GM23338 (cell line): ENCODE data around the gene POU4F2. TPM values are rescaled to one million over a fixed set of nuclear protein-coding genes. Genes with fewer than 3 reads are reported as not detected.
A peak's percentile ranks its signal among the peaks of the same experiment; 100 is the strongest.

Experiments
- ATAC-seq: fragments of 200-7000 bp; cut with Tn5 transposase; 3 replicates; pipeline ENCODE4 v1.9.1; 2020
- DNase-seq: peaks from one replicate; pipeline ENCODE4 v3.0.0-alpha.2; 2015; ENCODE audit warnings: low spot score
- H2AFZ ChIP-seq: fragments of 200-600 bp; sonication (generic); 2 replicates; pipeline ENCODE4 v1.8.0; 2016; ENCODE audit warnings: antibody characterized with exemption, mild to moderate bottlenecking, moderate library complexity
- H3F3A ChIP-seq: fragments of 200-600 bp; sonication (generic); replicated peaks from 2 replicates; pipeline ENCODE4 v1.8.0; 2017; ENCODE audit warnings: antibody characterized with exemption, mixed run types, low read depth
- H3K27ac ChIP-seq: fragments of 200-600 bp; sonication (generic); 2 replicates; pipeline ENCODE4 v1.6.1; 2016; ENCODE audit warnings: low read depth
- H3K27me3 ChIP-seq: fragments of 200-600 bp; sonication (generic); 2 replicates; pipeline ENCODE4 v1.8.0; 2016; ENCODE audit warnings: mild to moderate bottlenecking, mixed run types, moderate library complexity; ENCODE audit not compliant: insufficient read depth
- H3K36me3 ChIP-seq: fragments of 200-600 bp; sonication (generic); 2 replicates; pipeline ENCODE4 v1.8.0; 2016; ENCODE audit warnings: mild to moderate bottlenecking; ENCODE audit not compliant: insufficient read depth
- H3K4me1 ChIP-seq: fragments of 200-600 bp; sonication (generic); 2 replicates; pipeline ENCODE4 v1.8.0; 2016; ENCODE audit warnings: mild to moderate bottlenecking, moderate library complexity; ENCODE audit not compliant: insufficient read depth
- H3K4me2 ChIP-seq: fragments of 200-600 bp; sonication (generic); 2 replicates; pipeline ENCODE4 v1.7.1; 2017; ENCODE audit warnings: mixed run types
- H3K4me3 ChIP-seq: fragments of 200-600 bp; sonication (generic); 2 replicates; pipeline ENCODE4 v1.6.1; 2016; ENCODE audit warnings: mixed run types
- H3K79me2 ChIP-seq: fragments of 200-600 bp; sonication (generic); replicated peaks from 2 replicates; pipeline ENCODE4 v1.8.0; 2017; ENCODE audit warnings: mild to moderate bottlenecking; ENCODE audit not compliant: insufficient read depth
- H3K9me2 ChIP-seq: fragments of 200-600 bp; sonication (generic); 2 replicates; pipeline ENCODE4 v1.8.0; 2017; ENCODE audit not compliant: insufficient read depth
- H4K20me1 ChIP-seq: fragments of 200-600 bp; sonication (generic); replicated peaks from 2 replicates; pipeline ENCODE4 v1.8.0; 2017; ENCODE audit warnings: mild to moderate bottlenecking; ENCODE audit not compliant: insufficient read depth
- H3K27ac Mint-ChIP-seq: 2 replicates; pipeline ENCODE4 v1.8.0; 2020; ENCODE audit warnings: inconsistent platforms, mild to moderate bottlenecking, moderate library complexity, mixed read lengths
- H3K27me3 Mint-ChIP-seq: 3 replicates; pipeline ENCODE4 v1.8.0; 2022; ENCODE audit warnings: low read depth, mild to moderate bottlenecking, moderate library complexity, mixed read lengths, inconsistent platforms; ENCODE audit not compliant: insufficient read depth, poor library complexity
- H3K36me3 Mint-ChIP-seq: 3 replicates; pipeline ENCODE4 v1.8.0; 2021; ENCODE audit warnings: low read depth, mild to moderate bottlenecking, inconsistent platforms, moderate library complexity, mixed read lengths
- H3K4me1 Mint-ChIP-seq: 3 replicates; pipeline ENCODE4 v1.8.0; 2020; ENCODE audit warnings: mild to moderate bottlenecking, inconsistent platforms, mixed read lengths
- H3K4me3 Mint-ChIP-seq: 3 replicates; pipeline ENCODE4 v1.8.0; 2021; ENCODE audit warnings: moderate library complexity, mild to moderate bottlenecking, inconsistent platforms, mixed read lengths
- H3K9me3 Mint-ChIP-seq: 3 replicates; pipeline ENCODE4 v1.8.0; 2020; ENCODE audit warnings: moderate library complexity, mild to moderate bottlenecking, inconsistent platforms, mixed read lengths
- EZH2 ChIP-seq: fragments of 200-600 bp; sonication (generic); IDR thresholded peaks from one replicate; pipeline ENCODE4 v1.8.0; 2017; ENCODE audit warnings: antibody characterized with exemption, mild to moderate bottlenecking, low read depth; ENCODE audit not compliant: unreplicated experiment
- EZH2phosphoT487 ChIP-seq: fragments of 200-600 bp; sonication (generic); IDR thresholded peaks from one replicate; pipeline ENCODE4 v1.8.1; 2018; ENCODE audit warnings: antibody characterized with exemption; ENCODE audit not compliant: unreplicated experiment
- JUNB ChIP-seq: IDR thresholded peaks from one replicate; pipeline ENCODE4 v1.6.1; 2016; ENCODE audit warnings: antibody characterized with exemption; ENCODE audit not compliant: unreplicated experiment
- NANOG ChIP-seq: IDR thresholded peaks from 2 replicates; pipeline ENCODE4 v1.6.1; 2016; ENCODE audit warnings: antibody characterized with exemption, borderline replicate concordance
- POLR2AphosphoS5 ChIP-seq: IDR thresholded peaks from 2 replicates; pipeline ENCODE4 v1.6.1; 2016; ENCODE audit warnings: antibody characterized with exemption, low read depth
- STAT1 ChIP-seq: IDR thresholded peaks from one replicate; pipeline ENCODE4 v1.6.1; 2016; ENCODE audit warnings: antibody characterized with exemption; ENCODE audit not compliant: unreplicated experiment
- ZNF114 ChIP-seq: fragments of 250-450 bp; sonication (Bioruptor Pico); IDR thresholded peaks from 2 replicates; pipeline ENCODE4 v1.5.0; 2020; ENCODE audit warnings: mild to moderate bottlenecking, moderate library complexity
- polyA plus RNA-seq: library from polyadenylated mRNA; unstranded; fragments of >200 nt; fragmentation: Nextera tagmentation; extraction: Ambion mirVana; gene quantifications from 2 replicates; pipeline ENCODE4 v1.2.1, GENCODE V29; 2016
- total RNA-seq: library from RNA; depleted of rRNA; stranded (reverse); fragments of >200 nt; shearing (Covaris generic); gene quantifications from 2 replicates; pipeline ENCODE4 v1.2.3, GENCODE V29; 2014
- TF ChIP-seq, protein P1 (sequence below): IDR thresholded peaks from one replicate; pipeline ENCODE4 v1.6.1; 2018; ENCODE audit warnings: antibody characterized with exemption; ENCODE audit not compliant: unreplicated experiment
- TF ChIP-seq, protein P2 (sequence below): IDR thresholded peaks from 2 replicates; pipeline ENCODE4 v1.6.1; 2016; ENCODE audit warnings: antibody characterized with exemption
- TF ChIP-seq, protein P3 (sequence below): fragments of 250-450 bp; sonication (Bioruptor Pico); IDR thresholded peaks from 2 replicates; pipeline ENCODE4 v1.5.0; 2020; ENCODE audit warnings: mild to moderate bottlenecking, moderate library complexity
- TF ChIP-seq, protein P4 (sequence below), 2 experiments: fragments of 200-600 bp in 1 of 2; sonication (generic) in 1 of 2; conservative IDR thresholded peaks; 2 replicates each; pipeline versions ENCODE4 v1.5.1 to v1.6.1; 2016 to 2017; ENCODE audit warnings: antibody characterized with exemption in 2 of 2, low read depth in 2 of 2, mild to moderate bottlenecking in 2 of 2, moderate library complexity in 1 of 2

Gene POU4F2
- total and polyA plus RNA-seq, 2 experiments from 2014 or later = not detected

DNA sequence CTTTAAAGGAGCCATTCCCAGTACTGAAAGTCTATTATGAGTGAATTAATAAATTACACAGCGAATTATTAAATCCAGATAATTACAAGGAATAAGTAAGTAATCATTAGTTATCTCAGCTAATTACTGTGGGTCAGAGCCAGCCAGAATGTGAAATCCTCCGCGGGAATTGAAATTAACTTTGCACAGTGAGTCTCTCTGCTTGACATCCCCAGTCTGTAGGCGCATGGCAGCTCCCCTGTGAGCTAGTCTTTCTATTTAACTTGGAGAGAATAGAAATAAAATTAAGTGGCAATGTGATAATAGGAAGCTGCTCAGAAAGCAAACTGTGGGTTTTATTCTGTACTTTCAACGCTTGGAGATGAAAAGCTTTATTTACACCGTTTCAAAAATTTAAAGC, 7.2 kb downstream of the POU4F2 start:
- no peaks in the 10 kb centered on the region; the same call in 2 of the 3 replicates for H3K9me3 Mint-ChIP-seq
- peaks cover 98% of the 10 kb centered on the region for H3K27me3 Mint-ChIP-seq
- Histone ChIP-seq H3K36me3 (no peaks in the 10 kb centered on the region), H3K27me3 (peaks cover 100% of the 10 kb centered on the region), H2AFZ (no peak overlapping the region), H3K9me2 (no peaks in the 10 kb centered on the region), H3F3A (peaks cover 12% of the 10 kb centered on the region), H3K79me2 (no peaks in the 10 kb centered on the region), H3K27ac (no peak overlapping the region), H4K20me1 (peaks cover 56% of the 10 kb centered on the region), H3K4me2 (no peak overlapping the region), H3K4me1 (peaks cover 25% of the 10 kb centered on the region), H3K4me3 (peak overlapping the region; percentile 39; the same call in 1 of the 2 replicates)
- DNase-seq = no peak
- H3K4me3 Mint-ChIP-seq = no peak overlapping the region
- TF ChIP-seq, protein P1, sequence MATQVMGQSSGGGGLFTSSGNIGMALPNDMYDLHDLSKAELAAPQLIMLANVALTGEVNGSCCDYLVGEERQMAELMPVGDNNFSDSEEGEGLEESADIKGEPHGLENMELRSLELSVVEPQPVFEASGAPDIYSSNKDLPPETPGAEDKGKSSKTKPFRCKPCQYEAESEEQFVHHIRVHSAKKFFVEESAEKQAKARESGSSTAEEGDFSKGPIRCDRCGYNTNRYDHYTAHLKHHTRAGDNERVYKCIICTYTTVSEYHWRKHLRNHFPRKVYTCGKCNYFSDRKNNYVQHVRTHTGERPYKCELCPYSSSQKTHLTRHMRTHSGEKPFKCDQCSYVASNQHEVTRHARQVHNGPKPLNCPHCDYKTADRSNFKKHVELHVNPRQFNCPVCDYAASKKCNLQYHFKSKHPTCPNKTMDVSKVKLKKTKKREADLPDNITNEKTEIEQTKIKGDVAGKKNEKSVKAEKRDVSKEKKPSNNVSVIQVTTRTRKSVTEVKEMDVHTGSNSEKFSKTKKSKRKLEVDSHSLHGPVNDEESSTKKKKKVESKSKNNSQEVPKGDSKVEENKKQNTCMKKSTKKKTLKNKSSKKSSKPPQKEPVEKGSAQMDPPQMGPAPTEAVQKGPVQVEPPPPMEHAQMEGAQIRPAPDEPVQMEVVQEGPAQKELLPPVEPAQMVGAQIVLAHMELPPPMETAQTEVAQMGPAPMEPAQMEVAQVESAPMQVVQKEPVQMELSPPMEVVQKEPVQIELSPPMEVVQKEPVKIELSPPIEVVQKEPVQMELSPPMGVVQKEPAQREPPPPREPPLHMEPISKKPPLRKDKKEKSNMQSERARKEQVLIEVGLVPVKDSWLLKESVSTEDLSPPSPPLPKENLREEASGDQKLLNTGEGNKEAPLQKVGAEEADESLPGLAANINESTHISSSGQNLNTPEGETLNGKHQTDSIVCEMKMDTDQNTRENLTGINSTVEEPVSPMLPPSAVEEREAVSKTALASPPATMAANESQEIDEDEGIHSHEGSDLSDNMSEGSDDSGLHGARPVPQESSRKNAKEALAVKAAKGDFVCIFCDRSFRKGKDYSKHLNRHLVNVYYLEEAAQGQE = no peak
- TF ChIP-seq EZH2 = no peak
- TF ChIP-seq, protein P2, sequence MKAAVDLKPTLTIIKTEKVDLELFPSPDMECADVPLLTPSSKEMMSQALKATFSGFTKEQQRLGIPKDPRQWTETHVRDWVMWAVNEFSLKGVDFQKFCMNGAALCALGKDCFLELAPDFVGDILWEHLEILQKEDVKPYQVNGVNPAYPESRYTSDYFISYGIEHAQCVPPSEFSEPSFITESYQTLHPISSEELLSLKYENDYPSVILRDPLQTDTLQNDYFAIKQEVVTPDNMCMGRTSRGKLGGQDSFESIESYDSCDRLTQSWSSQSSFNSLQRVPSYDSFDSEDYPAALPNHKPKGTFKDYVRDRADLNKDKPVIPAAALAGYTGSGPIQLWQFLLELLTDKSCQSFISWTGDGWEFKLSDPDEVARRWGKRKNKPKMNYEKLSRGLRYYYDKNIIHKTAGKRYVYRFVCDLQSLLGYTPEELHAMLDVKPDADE = no peak
- TF ChIP-seq JUNB = no peak
- no peak for TF ChIP-seq EZH2phosphoT487
- TF ChIP-seq, protein P3, sequence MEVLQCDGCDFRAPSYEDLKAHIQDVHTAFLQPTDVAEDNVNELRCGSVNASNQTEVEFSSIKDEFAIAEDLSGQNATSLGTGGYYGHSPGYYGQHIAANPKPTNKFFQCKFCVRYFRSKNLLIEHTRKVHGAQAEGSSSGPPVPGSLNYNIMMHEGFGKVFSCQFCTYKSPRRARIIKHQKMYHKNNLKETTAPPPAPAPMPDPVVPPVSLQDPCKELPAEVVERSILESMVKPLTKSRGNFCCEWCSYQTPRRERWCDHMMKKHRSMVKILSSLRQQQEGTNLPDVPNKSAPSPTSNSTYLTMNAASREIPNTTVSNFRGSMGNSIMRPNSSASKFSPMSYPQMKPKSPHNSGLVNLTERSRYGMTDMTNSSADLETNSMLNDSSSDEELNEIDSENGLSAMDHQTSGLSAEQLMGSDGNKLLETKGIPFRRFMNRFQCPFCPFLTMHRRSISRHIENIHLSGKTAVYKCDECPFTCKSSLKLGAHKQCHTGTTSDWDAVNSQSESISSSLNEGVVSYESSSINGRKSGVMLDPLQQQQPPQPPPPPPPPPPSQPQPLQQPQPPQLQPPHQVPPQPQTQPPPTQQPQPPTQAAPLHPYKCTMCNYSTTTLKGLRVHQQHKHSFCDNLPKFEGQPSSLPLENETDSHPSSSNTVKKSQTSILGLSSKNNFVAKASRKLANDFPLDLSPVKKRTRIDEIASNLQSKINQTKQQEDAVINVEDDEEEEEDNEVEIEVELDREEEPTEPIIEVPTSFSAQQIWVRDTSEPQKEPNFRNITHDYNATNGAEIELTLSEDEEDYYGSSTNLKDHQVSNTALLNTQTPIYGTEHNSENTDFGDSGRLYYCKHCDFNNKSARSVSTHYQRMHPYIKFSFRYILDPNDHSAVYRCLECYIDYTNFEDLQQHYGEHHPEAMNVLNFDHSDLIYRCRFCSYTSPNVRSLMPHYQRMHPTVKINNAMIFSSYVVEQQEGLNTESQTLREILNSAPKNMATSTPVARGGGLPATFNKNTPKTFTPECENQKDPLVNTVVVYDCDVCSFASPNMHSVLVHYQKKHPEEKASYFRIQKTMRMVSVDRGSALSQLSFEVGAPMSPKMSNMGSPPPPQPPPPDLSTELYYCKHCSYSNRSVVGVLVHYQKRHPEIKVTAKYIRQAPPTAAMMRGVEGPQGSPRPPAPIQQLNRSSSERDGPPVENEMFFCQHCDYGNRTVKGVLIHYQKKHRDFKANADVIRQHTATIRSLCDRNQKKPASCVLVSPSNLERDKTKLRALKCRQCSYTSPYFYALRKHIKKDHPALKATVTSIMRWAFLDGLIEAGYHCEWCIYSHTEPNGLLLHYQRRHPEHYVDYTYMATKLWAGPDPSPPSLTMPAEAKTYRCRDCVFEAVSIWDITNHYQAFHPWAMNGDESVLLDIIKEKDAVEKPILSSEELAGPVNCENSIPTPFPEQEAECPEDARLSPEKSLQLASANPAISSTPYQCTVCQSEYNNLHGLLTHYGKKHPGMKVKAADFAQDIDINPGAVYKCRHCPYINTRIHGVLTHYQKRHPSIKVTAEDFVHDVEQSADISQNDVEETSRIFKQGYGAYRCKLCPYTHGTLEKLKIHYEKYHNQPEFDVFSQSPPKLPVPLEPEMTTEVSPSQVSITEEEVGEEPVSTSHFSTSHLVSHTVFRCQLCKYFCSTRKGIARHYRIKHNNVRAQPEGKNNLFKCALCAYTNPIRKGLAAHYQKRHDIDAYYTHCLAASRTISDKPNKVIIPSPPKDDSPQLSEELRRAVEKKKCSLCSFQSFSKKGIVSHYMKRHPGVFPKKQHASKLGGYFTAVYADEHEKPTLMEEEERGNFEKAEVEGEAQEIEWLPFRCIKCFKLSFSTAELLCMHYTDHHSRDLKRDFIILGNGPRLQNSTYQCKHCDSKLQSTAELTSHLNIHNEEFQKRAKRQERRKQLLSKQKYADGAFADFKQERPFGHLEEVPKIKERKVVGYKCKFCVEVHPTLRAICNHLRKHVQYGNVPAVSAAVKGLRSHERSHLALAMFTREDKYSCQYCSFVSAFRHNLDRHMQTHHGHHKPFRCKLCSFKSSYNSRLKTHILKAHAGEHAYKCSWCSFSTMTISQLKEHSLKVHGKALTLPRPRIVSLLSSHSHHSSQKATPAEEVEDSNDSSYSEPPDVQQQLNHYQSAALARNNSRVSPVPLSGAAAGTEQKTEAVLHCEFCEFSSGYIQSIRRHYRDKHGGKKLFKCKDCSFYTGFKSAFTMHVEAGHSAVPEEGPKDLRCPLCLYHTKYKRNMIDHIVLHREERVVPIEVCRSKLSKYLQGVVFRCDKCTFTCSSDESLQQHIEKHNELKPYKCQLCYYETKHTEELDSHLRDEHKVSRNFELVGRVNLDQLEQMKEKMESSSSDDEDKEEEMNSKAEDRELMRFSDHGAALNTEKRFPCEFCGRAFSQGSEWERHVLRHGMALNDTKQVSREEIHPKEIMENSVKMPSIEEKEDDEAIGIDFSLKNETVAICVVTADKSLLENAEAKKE (CRISPR knock-in tag) = no peak
- TF ChIP-seq STAT1 = no peak
- TF ChIP-seq ZNF114 (CRISPR knock-in tag) = no peak
- no peak for TF ChIP-seq POLR2AphosphoS5
- no peak for TF ChIP-seq NANOG
- TF ChIP-seq, protein P4, sequence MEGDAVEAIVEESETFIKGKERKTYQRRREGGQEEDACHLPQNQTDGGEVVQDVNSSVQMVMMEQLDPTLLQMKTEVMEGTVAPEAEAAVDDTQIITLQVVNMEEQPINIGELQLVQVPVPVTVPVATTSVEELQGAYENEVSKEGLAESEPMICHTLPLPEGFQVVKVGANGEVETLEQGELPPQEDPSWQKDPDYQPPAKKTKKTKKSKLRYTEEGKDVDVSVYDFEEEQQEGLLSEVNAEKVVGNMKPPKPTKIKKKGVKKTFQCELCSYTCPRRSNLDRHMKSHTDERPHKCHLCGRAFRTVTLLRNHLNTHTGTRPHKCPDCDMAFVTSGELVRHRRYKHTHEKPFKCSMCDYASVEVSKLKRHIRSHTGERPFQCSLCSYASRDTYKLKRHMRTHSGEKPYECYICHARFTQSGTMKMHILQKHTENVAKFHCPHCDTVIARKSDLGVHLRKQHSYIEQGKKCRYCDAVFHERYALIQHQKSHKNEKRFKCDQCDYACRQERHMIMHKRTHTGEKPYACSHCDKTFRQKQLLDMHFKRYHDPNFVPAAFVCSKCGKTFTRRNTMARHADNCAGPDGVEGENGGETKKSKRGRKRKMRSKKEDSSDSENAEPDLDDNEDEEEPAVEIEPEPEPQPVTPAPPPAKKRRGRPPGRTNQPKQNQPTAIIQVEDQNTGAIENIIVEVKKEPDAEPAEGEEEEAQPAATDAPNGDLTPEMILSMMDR (conservative IDR thresholded peaks at IDR 0.05; ENCODE audit: low read depth in 2 of 2) = no peak
- H3K36me3 Mint-ChIP-seq = no peaks in the 10 kb centered on the region
- peaks cover 31% of the 10 kb centered on the region for H3K4me1 Mint-ChIP-seq
- ATAC-seq = no peak
- no peak overlapping the region for H3K27ac Mint-ChIP-seq
